Measurements from ENCODE around the gene FANCF. TPM values are rescaled to one million over a fixed set of nuclear protein-coding genes. Genes with fewer than 3 reads are reported as not detected.

Gene FANCF
- total and polyA plus RNA-seq, 2 donors (not counting 1 experiment from before 2014, with no cell fraction given) = 4.3 to 26.6 TPM

GRCh38 chr11:22577854-22578253 lies 47.8 kb downstream of the FANCF start:
- no CpG with 5 or more reads among the region's 2 CpGs for WGBS (ENCODE audit: insufficient coverage)
- peaks cover 4% of the 10 kb centered on the region for H3K27me3 Mint-ChIP-seq
- POLR2A ChIA-PET = no interaction called here

More at GRCh38 chr11:22577854-22578253, 47.8 kb downstream of the FANCF start:
- Histone ChIP-seq H3K4me3 (ENCODE audit: control extremely low read depth in 1 of 5, extremely low read depth in 1 of 5, insufficient read depth in 1 of 5, low read depth in 2 of 5, low read length in 4 of 5) (no peak overlapping the region), H3K27me3 (replicated peaks in 1 of 4; ENCODE audit: control extremely low read depth in 1 of 4, control insufficient read depth in 3 of 4, insufficient read depth in 4 of 4, low read length in 3 of 4) (no peaks in the 10 kb centered on the region), H3K27ac (ENCODE audit: low read length in 2 of 2) (no peak overlapping the region), H3K79me2 (ENCODE audit: control insufficient read depth, insufficient read depth, low read length) (no peaks in the 10 kb centered on the region), H2AFZ (ENCODE audit: insufficient read depth, low read depth, low read length, poor library complexity, severe bottlenecking) (no peak overlapping the region), H3K9ac (ENCODE audit: low read length) (no peak overlapping the region), H3K36me3 (replicated peaks in 1 of 2; ENCODE audit: control extremely low read depth in 1 of 2, control insufficient read depth in 1 of 2, extremely low read depth in 1 of 2, insufficient read depth in 2 of 2, low read length in 1 of 2) (no peaks in the 10 kb centered on the region), H3K9me3 (ENCODE audit: control extremely low read depth in 1 of 3, control insufficient read depth in 2 of 3, insufficient read depth in 1 of 3, low read length in 2 of 3) (no peaks in the 10 kb centered on the region), H4K20me1 (ENCODE audit: control insufficient read depth, insufficient read depth, low read length, poor library complexity, severe bottlenecking) (no peaks in the 10 kb centered on the region), H3K4me1 (ENCODE audit: control insufficient read depth in 2 of 2, insufficient read depth in 2 of 2, low read length in 2 of 2) (no peaks in the 10 kb centered on the region), H3K4me2 (replicated peaks; ENCODE audit: low read depth, low read length, poor library complexity, severe bottlenecking) (no peak overlapping the region)
- intact Hi-C loops (cut with micrococcal nuclease) = no loop called here
- DNase-seq (no peak), ATAC-seq (ENCODE audit: low read depth) (no peak)
- Mint-ChIP-seq H3K4me3 (no peak overlapping the region), H3K4me1 (no peaks in the 10 kb centered on the region), H3K27ac (no peak overlapping the region), H3K9me3 (ENCODE audit: insufficient read depth) (no peaks in the 10 kb centered on the region)
- TF ChIP-seq, protein P1, sequence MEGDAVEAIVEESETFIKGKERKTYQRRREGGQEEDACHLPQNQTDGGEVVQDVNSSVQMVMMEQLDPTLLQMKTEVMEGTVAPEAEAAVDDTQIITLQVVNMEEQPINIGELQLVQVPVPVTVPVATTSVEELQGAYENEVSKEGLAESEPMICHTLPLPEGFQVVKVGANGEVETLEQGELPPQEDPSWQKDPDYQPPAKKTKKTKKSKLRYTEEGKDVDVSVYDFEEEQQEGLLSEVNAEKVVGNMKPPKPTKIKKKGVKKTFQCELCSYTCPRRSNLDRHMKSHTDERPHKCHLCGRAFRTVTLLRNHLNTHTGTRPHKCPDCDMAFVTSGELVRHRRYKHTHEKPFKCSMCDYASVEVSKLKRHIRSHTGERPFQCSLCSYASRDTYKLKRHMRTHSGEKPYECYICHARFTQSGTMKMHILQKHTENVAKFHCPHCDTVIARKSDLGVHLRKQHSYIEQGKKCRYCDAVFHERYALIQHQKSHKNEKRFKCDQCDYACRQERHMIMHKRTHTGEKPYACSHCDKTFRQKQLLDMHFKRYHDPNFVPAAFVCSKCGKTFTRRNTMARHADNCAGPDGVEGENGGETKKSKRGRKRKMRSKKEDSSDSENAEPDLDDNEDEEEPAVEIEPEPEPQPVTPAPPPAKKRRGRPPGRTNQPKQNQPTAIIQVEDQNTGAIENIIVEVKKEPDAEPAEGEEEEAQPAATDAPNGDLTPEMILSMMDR (IDR thresholded peaks at IDR 0.05) = no peak
- no peak for TF ChIP-seq EZH2 (IDR thresholded peaks at IDR 0.05; ENCODE audit: borderline replicate concordance, insufficient read depth, low read depth, low read length, poor library complexity, severe bottlenecking)
- CTCF ChIA-PET = no interaction called here

Other genes with a start within 250 kb of the FANCF start
- gene GAS2, start 40.8 kb upstream of the FANCF start, total RNA-seq = 4.5 and 6.5 TPM in 2 replicates
- 2.1 and 2.5 TPM in 2 replicates for gene GAS2, start 40.8 kb upstream of the FANCF start, polyA plus RNA-seq
- 18.3 and 20.4 TPM in 2 replicates for gene SVIP, start 204.0 kb upstream of the FANCF start, total RNA-seq
- 5.6 and 7.9 TPM in 2 replicates for gene SVIP, start 204.0 kb upstream of the FANCF start, polyA plus RNA-seq
- not detected in 2 replicates for gene CCDC179, start 234.7 kb upstream of the FANCF start, total RNA-seq
- not detected in 2 replicates for gene CCDC179, start 234.7 kb upstream of the FANCF start, polyA plus RNA-seq

Data from B cell (primary cell).